Spleen (tissue), 11 donors: ENCODE results near the gene EIF3A. TPM values are rescaled to one million over a fixed set of nuclear protein-coding genes. Genes with fewer than 3 reads are reported as not detected.
A peak's percentile ranks its signal among the peaks of the same experiment; 100 is the strongest.

Experiments used
- DNase-seq: peaks from one replicate; pipeline ENCODE4 v3.0.0-alpha.2; 2020
- H3K27ac ChIP-seq, 8 donors: fragments of 200-600 bp; sonication (generic) in 7 of 8; 1 replicate in 4 of 8; 2 replicates in 4 of 8; pipeline versions ENCODE4 v1.5.0 to v1.8.0; 2016 to 2021; ENCODE audit warnings: inconsistent platforms in 4 of 8, mild to moderate bottlenecking in 4 of 8, moderate library complexity in 1 of 8
- H3K27me3 ChIP-seq, 7 donors: fragments of 200-600 bp; sonication (generic) in 6 of 7; replicated peaks in 1 of 7; 1 replicate in 4 of 7; 2 replicates in 3 of 7; pipeline versions ENCODE4 v1.5.0 to v1.8.0; 2016 to 2021; ENCODE audit warnings: inconsistent platforms in 3 of 7, mild to moderate bottlenecking in 1 of 7
- H3K36me3 ChIP-seq, 6 donors: fragments of 200-600 bp; sonication (generic) in 5 of 6; 1 replicate in 4 of 6; 2 replicates in 2 of 6; pipeline versions ENCODE4 v1.5.0 to v1.8.0; 2016 to 2021; ENCODE audit warnings: inconsistent platforms in 2 of 6
- H3K4me1 ChIP-seq, 6 donors: fragments of 200-600 bp; sonication (generic) in 5 of 6; 1 replicate in 3 of 6; 2 replicates in 3 of 6; pipeline versions ENCODE4 v1.5.0 to v1.8.0; 2016 to 2021; ENCODE audit warnings: inconsistent platforms in 3 of 6
- H3K4me3 ChIP-seq, 8 donors: fragments of 200-600 bp; sonication (generic) in 7 of 8; 1 replicate in 4 of 8; 2 replicates in 4 of 8; pipeline versions ENCODE4 v1.5.0 to v1.8.0; 2016 to 2021; ENCODE audit warnings: inconsistent platforms in 4 of 8, mild to moderate bottlenecking in 4 of 8, moderate library complexity in 2 of 8
- H3K9me3 ChIP-seq, 8 donors: fragments of 200-600 bp; sonication (generic) in 7 of 8; 1 replicate in 4 of 8; 2 replicates in 4 of 8; pipeline versions ENCODE4 v1.5.0 to v1.8.0; 2016 to 2021; ENCODE audit warnings: inconsistent platforms in 4 of 8
- CTCF ChIP-seq, 11 experiments: fragments of 200-600 bp in 7 of 11; fragments of 450-650 bp in 4 of 11; sonication (generic) in 4 of 11; IDR thresholded peaks in 8 of 11; conservative IDR thresholded peaks in 3 of 11; 1 replicate in 7 of 11; 2 replicates in 4 of 11; pipeline versions ENCODE4 v1.4.0 to v1.8.0; 2016 to 2021; ENCODE audit warnings: antibody characterized with exemption in 11 of 11, inconsistent platforms in 4 of 11, mild to moderate bottlenecking in 1 of 11
- POLR2A ChIP-seq, 3 donors: fragments of 450-650 bp; IDR thresholded peaks; one replicate each; pipeline ENCODE4 v1.5.1; 2017; ENCODE audit warnings: antibody characterized with exemption in 3 of 3, mild to moderate bottlenecking in 1 of 3
- POLR2AphosphoS5 ChIP-seq, 3 donors: sonication (generic); formaldehyde crosslinking; IDR thresholded peaks; one replicate each; pipeline ENCODE4 v1.5.1; 2017; ENCODE audit warnings: antibody characterized with exemption in 3 of 3
- WGBS, 5 donors: extraction: QIAGEN DNeasy Blood & Tissue Kit in 3 of 5; methylation state at CpG; one replicate each; pipeline versions ENCODE4 v1.1.5 to v1.1.7; 2013 to 2018; 5-methylcytosine and 5-hydroxymethylcytosine counted together
- intact Hi-C: fragments of 100-400 bp; cut with DNase I; formaldehyde crosslinking; loops from one replicate; pipeline ENCODE4 v1.15.0; 2023; ENCODE audit warnings: low total_unique reads
- polyA plus RNA-seq, 3 donors: library from polyadenylated mRNA; stranded (reverse); fragments of 200-250 nt; gene quantifications; one replicate each; pipeline ENCODE4 v1.2.1, GENCODE V29; 2013
- total RNA-seq, 7 donors: library from RNA; depleted of rRNA in 3 of 7; stranded (reverse); fragments of >200 nt in 3 of 7; fragmentation: NEBNext Ultra II Directional in 4 of 7; extraction: Animal tissue kit (Norgen Biotek cat#: 25700) in 4 of 7; gene quantifications; one replicate each; pipeline versions ENCODE4 v1.1.0 to v1.2.1, GENCODE V29; 2016 to 2021
- donor health status: healthy with polysubstance abuse.
- donor health status: DM: no; HTN: no; CAD: no; lungs with moderate emphysema.
- donor health status: DM: no; HTN: no; CAD: no.
- donor health status: Bipolar disorder and iron deficiency.
- donor health status: healthy.
- donor health status: DM: no; HTN: no; CAD: no.
- donor health status: DM: yes; HTN: yes; CAD: no.

EIF3A gene
- total and polyA plus RNA-seq, 10 donors, result 21.9 to 93.9 (median 84.3) TPM

GRCh38 chr10:119039161-119039560 lies 41.5 kb downstream of the EIF3A start:
- peaks cover 18 to 100% (median 95%) of the 10 kb centered on the region in 6 donors for H3K36me3 ChIP-seq
- H3K9me3 ChIP-seq, result no peaks in the 10 kb centered on the region
- 81 to 94% (median 89%) methylated on average over 1 of the region's 1 CpG for WGBS, 5 donors
- H3K4me1 ChIP-seq, result peaks cover 0 to 5% (median 0%) of the 10 kb centered on the region in 6 donors
- H3K27ac ChIP-seq, result no peak overlapping the region
- no peak for TF ChIP-seq POLR2A (IDR thresholded peaks at IDR 0.05)
- TF ChIP-seq POLR2AphosphoS5 (IDR thresholded peaks at IDR 0.05), result no peak
- TF ChIP-seq CTCF (IDR thresholded peaks at IDR 0.05 in 8 of 11, conservative IDR thresholded peaks at IDR 0.05 in 3 of 11), result no peak
- H3K27me3 ChIP-seq, result no peaks in the 10 kb centered on the region
- DNase-seq, result no peak
- no peak overlapping the region for H3K4me3 ChIP-seq
- intact Hi-C loops, result no loop called here

GRCh38 chr10:119031496-119032059 lies 49.0 kb downstream of the EIF3A start:
- H3K27ac ChIP-seq, result no peak overlapping the region
- no peak overlapping the region for H3K4me3 ChIP-seq
- intact Hi-C loops, result no loop called here
- WGBS, 5 donors, result 75 to 87% (median 78%) methylated on average over 7 of the region's 7 CpGs
- H3K27me3 ChIP-seq, result peaks cover 0 to 18% (median 0%) of the 10 kb centered on the region in 7 donors
- TF ChIP-seq CTCF (IDR thresholded peaks at IDR 0.05 in 8 of 11, conservative IDR thresholded peaks at IDR 0.05 in 3 of 11) (no peak), POLR2AphosphoS5 (IDR thresholded peaks at IDR 0.05) (no peak), POLR2A (IDR thresholded peaks at IDR 0.05) (no peak)
- peaks cover 2 to 50% (median 34%) of the 10 kb centered on the region in 6 donors for H3K36me3 ChIP-seq
- peaks cover 13 to 34% (median 26%) of the 10 kb centered on the region in 6 donors for H3K4me1 ChIP-seq
- DNase-seq, result no peak
- H3K9me3 ChIP-seq, result no peaks in the 10 kb centered on the region

GRCh38 chr10:119030421-119031250 lies 50.0 kb downstream of the EIF3A start:
- peaks cover 0 to 18% (median 0%) of the 10 kb centered on the region in 7 donors for H3K27me3 ChIP-seq
- H3K36me3 ChIP-seq, result peaks cover 2 to 41% (median 25%) of the 10 kb centered on the region in 6 donors
- H3K27ac ChIP-seq, result no peak overlapping the region
- TF ChIP-seq POLR2AphosphoS5 (IDR thresholded peaks at IDR 0.05) (peak; percentile 45 to 66 (median 66)), CTCF (IDR thresholded peaks at IDR 0.05 in 8 of 11, conservative IDR thresholded peaks at IDR 0.05 in 3 of 11) (peak in 1 of 11 experiments; percentile 11), POLR2A (IDR thresholded peaks at IDR 0.05) (no peak)
- DNase-seq, result peak; percentile 85
- H3K4me1 ChIP-seq, result peaks cover 13 to 34% (median 26%) of the 10 kb centered on the region in 6 donors
- peak overlapping the region; percentile 20 to 86 (median 62) for H3K4me3 ChIP-seq
- WGBS, 5 donors, result 7 to 28% (median 10%) methylated on average over 15 to 65 of the region's 65 CpGs
- intact Hi-C loops, result no loop called here
- H3K9me3 ChIP-seq, result no peaks in the 10 kb centered on the region
